HepG2 (cell line): ENCODE measurements around the gene TCAIM. TPM values are rescaled to one million over a fixed set of nuclear protein-coding genes. Genes with fewer than 3 reads are reported as not detected.

Experiments used
- ATAC-seq: fragments of 200-7000 bp; cut with Tn5 transposase; 3 replicates; pipeline ENCODE4 v1.9.1; 2020; ENCODE audit warnings: mild to moderate bottlenecking, moderate library complexity
- BruUV-seq: library from RNA; stranded (reverse); fragments of 400-500 nt; replicated peaks from 2 replicates; lab custom pipeline; 2021; lab: Mats Ljungman, UMichigan
- CTCF ChIA-PET: fragments of 300-600 bp; formaldehyde crosslinking; extraction: SDS; loops from one replicate; lab custom pipeline; 2021; ENCODE audit warnings: low total read pairs, inconsistent platforms, low intra/inter-chr PET ratio; lab: Yijun Ruan, JAX
- POLR2A ChIA-PET: fragments of 350-600 bp; sonication (Branson Sonifier 250); formaldehyde crosslinking; loops from one replicate; lab custom pipeline; 2020; ENCODE audit warnings: antibody characterized with exemption, inconsistent platforms; lab: Yijun Ruan, JAX
- DNase-seq: peaks from one replicate; pipeline ENCODE4 v3.0.0-alpha.2; 2015; ENCODE audit warnings: low spot score
- FAIRE-seq: peaks from 3 replicates; lab custom pipeline; 2011; peaks lifted over from hg19 to GRCh38; lab: Jason Lieb, UNC
- H2AFZ ChIP-seq: one replicate; pipeline ENCODE4 v1.6.1; 2011; ENCODE audit warnings: low read length, inconsistent platforms
- H3K27ac ChIP-seq: fragments of 300-600 bp; 3 replicates; pipeline ENCODE4 v1.8.0; 2011; ENCODE audit warnings: mixed run types, mild to moderate bottlenecking, mixed read lengths, low read length, inconsistent platforms; ENCODE audit not compliant: insufficient read depth; ENCODE audit errors: extremely low read length
- H3K27me3 ChIP-seq, 2 experiments: fragments of 200-600 bp in 1 of 2; 2 replicates in 1 of 2; 3 replicates in 1 of 2; pipeline versions ENCODE4 v1.6.0 to v1.8.0; 2011; ENCODE audit warnings: low read length in 2 of 2, mild to moderate bottlenecking in 2 of 2, moderate library complexity in 2 of 2, inconsistent platforms in 1 of 2; ENCODE audit not compliant: insufficient read depth in 2 of 2, control insufficient read depth in 1 of 2
- H3K36me3 ChIP-seq, 2 experiments: fragments of 200-600 bp in 1 of 2; replicated peaks in 1 of 2; 2 replicates in 1 of 2; 3 replicates in 1 of 2; pipeline versions ENCODE4 v1.5.1 to v1.8.0; 2011; ENCODE audit warnings: low read length in 2 of 2, inconsistent platforms in 1 of 2; ENCODE audit not compliant: insufficient read depth in 2 of 2, control insufficient read depth in 1 of 2
- H3K4me1 ChIP-seq: 2 replicates; pipeline ENCODE4 v1.5.1; 2012; ENCODE audit warnings: low read length, inconsistent platforms; ENCODE audit not compliant: insufficient read depth
- H3K4me2 ChIP-seq: 2 replicates; pipeline ENCODE4 v1.6.0; 2011; ENCODE audit warnings: low read depth, low read length, inconsistent platforms
- H3K4me3 ChIP-seq, 3 experiments: fragments of 200-600 bp in 1 of 3; sonication (generic), shearing (Covaris generic) in 1 of 3; replicated peaks in 1 of 3; 2 replicates each; pipeline ENCODE4 v1.5.1; 2011 to 2016; ENCODE audit warnings: low read length in 3 of 3, inconsistent platforms in 2 of 3, low read depth in 2 of 3, mild to moderate bottlenecking in 2 of 3, control low read depth in 1 of 3, mixed read lengths in 1 of 3; ENCODE audit not compliant: insufficient read depth in 1 of 3
- H3K79me2 ChIP-seq: one replicate; pipeline ENCODE4 v1.6.1; 2011; ENCODE audit warnings: low read length, inconsistent platforms; ENCODE audit not compliant: insufficient read depth
- H3K9ac ChIP-seq: 2 replicates; pipeline ENCODE4 v1.6.0; 2011; ENCODE audit warnings: mild to moderate bottlenecking, low read depth, low read length, inconsistent platforms; ENCODE audit not compliant: insufficient read depth
- H3K9me3 ChIP-seq: 2 replicates; pipeline ENCODE4 v1.5.1; 2012; ENCODE audit warnings: mild to moderate bottlenecking, low read length
- H4K20me1 ChIP-seq: 2 replicates; pipeline ENCODE4 v1.6.0; 2011; ENCODE audit warnings: inconsistent platforms, mild to moderate bottlenecking, low read length, moderate library complexity; ENCODE audit not compliant: insufficient read depth
- DR1 ChIP-seq: sonication (generic); formaldehyde crosslinking; IDR thresholded peaks from 2 replicates; pipeline ENCODE4 v1.8.0; 2021; ENCODE audit warnings: mild to moderate bottlenecking, missing genetic modification reagents, inconsistent platforms
- FOXP1 ChIP-seq, 2 experiments: fragments of 450-650 bp in 1 of 2; IDR thresholded peaks; 2 replicates each; pipeline ENCODE4 v1.6.1; 2017 to 2018; ENCODE audit warnings: antibody characterized with exemption in 1 of 2
- RELA ChIP-seq: sonication (generic); formaldehyde crosslinking; IDR thresholded peaks from 2 replicates; pipeline ENCODE4 v1.4.0; 2020; ENCODE audit warnings: missing genetic modification reagents
- SP4 ChIP-seq: sonication (generic); formaldehyde crosslinking; IDR thresholded peaks from 2 replicates; pipeline ENCODE4 v1.8.1; 2023; ENCODE audit warnings: mild to moderate bottlenecking, missing genetic modification reagents
- SP5 ChIP-seq: IDR thresholded peaks from 2 replicates; pipeline ENCODE4 v1.6.1; 2016; ENCODE audit warnings: low read depth, borderline replicate concordance
- YY1 ChIP-seq: IDR thresholded peaks from 2 replicates; pipeline ENCODE4 v1.6.1; 2011; ENCODE audit warnings: low read length, low read depth, moderate library complexity, mild to moderate bottlenecking; ENCODE audit not compliant: insufficient read depth, insufficient replicate concordance
- ZNF12 ChIP-seq: sonication (generic); formaldehyde crosslinking; IDR thresholded peaks from 2 replicates; pipeline ENCODE4 v1.5.0; 2020; ENCODE audit warnings: missing genetic modification reagents
- WGBS: methylation state at CpG from one replicate; pipeline ENCODE4 v1.1.6; 2017; ENCODE audit warnings: low lambda C conversion rate; 5-methylcytosine and 5-hydroxymethylcytosine counted together
- in situ Hi-C: cut with HindIII; loops from 2 replicates; pipeline ENCODE4 v1.10.0; 2017; ENCODE audit warnings: low pct_unique_long_range_greater_than_20kb; ENCODE audit not compliant: extremely low pct_ligation_motif_present
- intact Hi-C: fragments of 100-400 bp; cut with micrococcal nuclease; formaldehyde crosslinking; loops from one replicate; pipeline ENCODE4 v1.10.0; 2022; ENCODE audit not compliant: unreplicated experiment
- polyA plus RNA-seq, 8 experiments: library from polyadenylated mRNA; depleted of rRNA in 3 of 8; stranded (reverse) in 7 of 8; unstranded in 1 of 8; fragments of >200 nt; fragmentation: Illumina TruSeq in 4 of 8; extraction: Trizol in 4 of 8; gene quantifications; 2 replicates each; pipeline versions ENCODE4 v1.2.1 to v1.2.3, GENCODE V29; 2011 to 2016; ENCODE audit warnings: low read depth in 4 of 8, missing spikeins in 1 of 8, mixed read lengths in 1 of 8; ENCODE audit not compliant: insufficient read depth in 1 of 8
- total RNA-seq, 5 experiments: library from RNA; depleted of rRNA; stranded (reverse); fragments of >200 nt; fragmentation: Illumina TruSeq; extraction: Trizol; gene quantifications; 2 replicates each; pipeline ENCODE4 v1.2.3, GENCODE V29; 2016; ENCODE audit warnings: low read depth in 1 of 5
- TF ChIP-seq, protein P1 (sequence below): sonication (generic); formaldehyde crosslinking; IDR thresholded peaks from 2 replicates; pipeline ENCODE4 v1.5.0; 2020; ENCODE audit warnings: missing genetic modification reagents
- TF ChIP-seq, protein P2 (sequence below): sonication (generic); formaldehyde crosslinking; IDR thresholded peaks from 2 replicates; pipeline ENCODE4 v1.4.0; 2020; ENCODE audit warnings: missing genetic modification reagents
- TF ChIP-seq, protein P3 (sequence below): IDR thresholded peaks from 2 replicates; pipeline ENCODE4 v1.6.1; 2016; ENCODE audit warnings: missing compliant biosample characterization, missing genetic modification reagents, borderline replicate concordance

Gene TCAIM
- total and polyA plus RNA-seq, 2 of the 13 experiments (the other 11 are each of a cell fraction or from before 2014, with no cell fraction given): 16.9 to 22.6 TPM

DNA sequence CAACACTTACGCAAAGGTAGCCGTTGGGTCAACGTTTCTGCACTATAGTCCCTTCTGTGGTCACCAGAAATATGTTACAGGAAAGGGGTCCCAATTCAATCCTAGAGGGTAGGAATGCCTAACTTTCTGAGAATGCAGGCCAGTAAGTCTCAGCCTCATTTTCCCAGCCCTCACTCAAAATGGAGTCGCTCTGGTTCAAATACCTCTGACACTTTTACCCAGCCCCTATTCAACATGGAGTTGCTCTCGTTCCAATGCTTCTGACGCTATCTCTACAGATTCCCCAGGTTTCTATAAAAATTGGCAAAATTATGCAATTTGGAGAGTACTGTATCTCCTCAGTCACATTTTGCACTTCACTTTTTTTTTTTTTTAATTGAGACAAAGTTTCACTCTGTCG lies 99.2 kb downstream of the TCAIM start:
- whole genome bisulfite sequencing: 95% methylated on average over 7 of the region's 7 CpGs
- POLR2A ChIA-PET: no interaction called here
- Histone ChIP-seq H4K20me1 (no peaks in the 10 kb centered on the region), H3K4me2 (no peak overlapping the region), H3K4me1 (peaks cover 45% of the 10 kb centered on the region), H3K79me2 (no peaks in the 10 kb centered on the region)
- TF ChIP-seq SP5 (CRISPR knock-in tag) (no peak), DR1 (CRISPR knock-in tag) (no peak), FOXP1 (IDR thresholded peaks at IDR 0.05) (no peak), FOXP1 (CRISPR knock-in tag; IDR thresholded peaks at IDR 0.05) (no peak), ZNF12 (no peak)
- TF ChIP-seq, protein P1, sequence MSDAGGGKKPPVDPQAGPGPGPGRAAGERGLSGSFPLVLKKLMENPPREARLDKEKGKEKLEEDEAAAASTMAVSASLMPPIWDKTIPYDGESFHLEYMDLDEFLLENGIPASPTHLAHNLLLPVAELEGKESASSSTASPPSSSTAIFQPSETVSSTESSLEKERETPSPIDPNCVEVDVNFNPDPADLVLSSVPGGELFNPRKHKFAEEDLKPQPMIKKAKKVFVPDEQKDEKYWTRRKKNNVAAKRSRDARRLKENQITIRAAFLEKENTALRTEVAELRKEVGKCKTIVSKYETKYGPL (CRISPR knock-in tag): no peak
- TF ChIP-seq, all 625 proteins: peak for 0
- Histone ChIP-seq H3K36me3 (peaks cover 0 to 8% of the 10 kb centered on the region in 2 experiments; a peak in 1 of 5 replicates), H3K9me3 (no peaks in the 10 kb centered on the region), H3K4me3 (no peak overlapping the region), H3K27me3 (no peaks in the 10 kb centered on the region), H2AFZ (no peak overlapping the region), H3K27ac (no peak overlapping the region), H3K9ac (no peak overlapping the region)
- ATAC-seq: no peak
- intact Hi-C loops (loop anchor here (5.0 kb wide), 1 partner anchor 115 kb away; no protein-coding TSS in a partner anchor), in situ Hi-C loops (loop anchor here (10.0 kb wide), 1 partner anchor 113 kb away; no protein-coding TSS in a partner anchor)
- no peak for FAIRE-seq
- no peak for DNase-seq
- CTCF ChIA-PET: no interaction called here
- no TSS peak for BruUV-seq

DNA sequence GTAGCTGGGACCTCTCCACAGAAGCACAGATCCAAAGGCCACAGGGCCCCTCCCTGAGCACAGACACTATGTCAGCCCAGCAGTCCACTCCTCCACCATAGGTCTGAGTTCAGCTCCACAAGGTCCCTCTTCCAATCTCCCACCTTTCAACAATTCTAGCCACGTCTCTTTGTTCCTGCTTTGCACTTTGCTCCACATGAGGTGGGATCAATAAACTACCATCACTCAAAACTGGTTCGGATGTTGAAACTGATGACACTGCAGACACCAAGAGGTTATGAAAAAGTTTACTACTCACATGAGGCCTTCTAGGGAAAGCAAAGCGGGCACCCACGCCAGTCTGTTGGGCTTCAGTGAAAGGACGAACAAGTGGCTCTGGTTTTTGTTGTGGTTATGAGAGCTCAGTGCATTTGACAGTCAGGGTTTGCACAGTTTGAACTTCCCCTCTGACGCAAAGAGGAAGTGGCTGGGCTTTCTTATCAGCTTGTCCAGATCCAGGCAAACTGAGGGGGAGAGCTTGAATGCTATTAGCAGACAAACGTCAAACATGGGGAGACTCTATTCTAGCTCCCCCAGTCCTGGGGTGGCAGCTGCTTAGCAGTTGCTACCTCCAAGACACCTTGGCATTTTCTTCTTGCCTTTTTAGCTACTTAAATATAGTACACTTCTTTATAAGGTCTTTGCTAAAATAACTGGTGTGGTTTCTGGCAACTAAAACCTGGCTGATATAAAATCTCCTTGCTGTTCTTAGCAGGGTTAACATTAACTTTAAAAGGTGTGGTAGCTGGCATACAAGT lies 101.1 kb downstream of the TCAIM start:
- FAIRE-seq (peak; percentile 99), DNase-seq (peak; percentile 97), ATAC-seq (peak; percentile 99)
- H3K27me3 ChIP-seq: no peaks in the 10 kb centered on the region
- H3K4me2 ChIP-seq: peak overlapping the region; percentile 97
- in situ Hi-C loops: loop anchor here (10.0 kb wide), 1 partner anchor 115 kb away; no protein-coding TSS in a partner anchor
- peak overlapping the region; percentile 21 to 54 (median 54) for H3K4me3 ChIP-seq
- no peaks in the 10 kb centered on the region for H4K20me1 ChIP-seq
- H3K79me2 ChIP-seq: no peaks in the 10 kb centered on the region
- ChIA-PET CTCF (no interaction called here), POLR2A (interaction anchor here (0.8 to 2.2 kb wide), 18 partner anchors 9 to 118 kb away, joined by 3 to 43 read pairs (median 6); partner anchors contain the start of genes TCAIM and ZNF445)
- peak overlapping the region; percentile 93 for H3K27ac ChIP-seq
- no peak overlapping the region for H2AFZ ChIP-seq
- H3K36me3 ChIP-seq: peaks cover 2 to 16% of the 10 kb centered on the region in 2 experiments; a peak in 3 of 5 replicates
- peaks cover 45% of the 10 kb centered on the region for H3K4me1 ChIP-seq
- H3K9me3 ChIP-seq: no peaks in the 10 kb centered on the region
- 0% methylated on average over 7 of the region's 7 CpGs for WGBS
- TSS peak; percentile 96 for BruUV-seq
- H3K9ac ChIP-seq: peak overlapping the region; percentile 79
- intact Hi-C loops: loop anchor here (1.0 to 5.0 kb wide), 3 partner anchors 39 to 117 kb away; partner anchors contain the start of gene TCAIM
- TF ChIP-seq SP4 (CRISPR knock-in tag) (peak; percentile 67), SP5 (CRISPR knock-in tag) (peak; percentile 34; the same call in 1 of the 2 replicates), RELA (0 out of 2 replicates have a peak, but pooled peaks have one; percentile 22), YY1 (no peak)
- TF ChIP-seq, protein P2, sequence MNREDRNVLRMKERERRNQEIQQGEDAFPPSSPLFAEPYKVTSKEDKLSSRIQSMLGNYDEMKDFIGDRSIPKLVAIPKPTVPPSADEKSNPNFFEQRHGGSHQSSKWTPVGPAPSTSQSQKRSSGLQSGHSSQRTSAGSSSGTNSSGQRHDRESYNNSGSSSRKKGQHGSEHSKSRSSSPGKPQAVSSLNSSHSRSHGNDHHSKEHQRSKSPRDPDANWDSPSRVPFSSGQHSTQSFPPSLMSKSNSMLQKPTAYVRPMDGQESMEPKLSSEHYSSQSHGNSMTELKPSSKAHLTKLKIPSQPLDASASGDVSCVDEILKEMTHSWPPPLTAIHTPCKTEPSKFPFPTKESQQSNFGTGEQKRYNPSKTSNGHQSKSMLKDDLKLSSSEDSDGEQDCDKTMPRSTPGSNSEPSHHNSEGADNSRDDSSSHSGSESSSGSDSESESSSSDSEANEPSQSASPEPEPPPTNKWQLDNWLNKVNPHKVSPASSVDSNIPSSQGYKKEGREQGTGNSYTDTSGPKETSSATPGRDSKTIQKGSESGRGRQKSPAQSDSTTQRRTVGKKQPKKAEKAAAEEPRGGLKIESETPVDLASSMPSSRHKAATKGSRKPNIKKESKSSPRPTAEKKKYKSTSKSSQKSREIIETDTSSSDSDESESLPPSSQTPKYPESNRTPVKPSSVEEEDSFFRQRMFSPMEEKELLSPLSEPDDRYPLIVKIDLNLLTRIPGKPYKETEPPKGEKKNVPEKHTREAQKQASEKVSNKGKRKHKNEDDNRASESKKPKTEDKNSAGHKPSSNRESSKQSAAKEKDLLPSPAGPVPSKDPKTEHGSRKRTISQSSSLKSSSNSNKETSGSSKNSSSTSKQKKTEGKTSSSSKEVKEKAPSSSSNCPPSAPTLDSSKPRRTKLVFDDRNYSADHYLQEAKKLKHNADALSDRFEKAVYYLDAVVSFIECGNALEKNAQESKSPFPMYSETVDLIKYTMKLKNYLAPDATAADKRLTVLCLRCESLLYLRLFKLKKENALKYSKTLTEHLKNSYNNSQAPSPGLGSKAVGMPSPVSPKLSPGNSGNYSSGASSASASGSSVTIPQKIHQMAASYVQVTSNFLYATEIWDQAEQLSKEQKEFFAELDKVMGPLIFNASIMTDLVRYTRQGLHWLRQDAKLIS (CRISPR knock-in tag): no peak
- TF ChIP-seq, protein P3, sequence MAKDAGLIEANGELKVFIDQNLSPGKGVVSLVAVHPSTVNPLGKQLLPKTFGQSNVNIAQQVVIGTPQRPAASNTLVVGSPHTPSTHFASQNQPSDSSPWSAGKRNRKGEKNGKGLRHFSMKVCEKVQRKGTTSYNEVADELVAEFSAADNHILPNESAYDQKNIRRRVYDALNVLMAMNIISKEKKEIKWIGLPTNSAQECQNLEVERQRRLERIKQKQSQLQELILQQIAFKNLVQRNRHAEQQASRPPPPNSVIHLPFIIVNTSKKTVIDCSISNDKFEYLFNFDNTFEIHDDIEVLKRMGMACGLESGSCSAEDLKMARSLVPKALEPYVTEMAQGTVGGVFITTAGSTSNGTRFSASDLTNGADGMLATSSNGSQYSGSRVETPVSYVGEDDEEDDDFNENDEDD: peak; percentile 58; the same call in 1 of the 2 replicates
